Tibial artery (tissue), 4 donors: Measurements from ENCODE around the gene LIMS2.

Experiments
- DNase-seq, 2 donors: peaks; one replicate each; pipeline ENCODE4 v3.0.0-alpha.2; 2019
- H3K27ac ChIP-seq, 2 donors: fragments of 200-600 bp; sonication (generic) in 1 of 2; 1 replicate in 1 of 2; 2 replicates in 1 of 2; pipeline ENCODE4 v1.5.1; 2018 to 2019; ENCODE audit warnings: mild to moderate bottlenecking in 1 of 2
- H3K27me3 ChIP-seq, 2 donors: fragments of 200-600 bp; sonication (generic) in 1 of 2; one replicate each; pipeline versions ENCODE4 v1.5.1 to v1.6.0; 2016 to 2019
- H3K36me3 ChIP-seq, 3 donors: fragments of 200-600 bp; sonication (generic) in 2 of 3; one replicate each; pipeline ENCODE4 v1.5.1; 2016 to 2019; ENCODE audit warnings: mild to moderate bottlenecking in 2 of 3
- H3K4me1 ChIP-seq, 4 donors: fragments of 200-600 bp; sonication (generic) in 2 of 4; 1 replicate in 3 of 4; 2 replicates in 1 of 4; pipeline ENCODE4 v1.5.1; 2016 to 2019
- H3K4me3 ChIP-seq, 2 donors: fragments of 200-600 bp; sonication (generic) in 1 of 2; 1 replicate in 1 of 2; 2 replicates in 1 of 2; pipeline ENCODE4 v1.5.1; 2018 to 2019; ENCODE audit warnings: mild to moderate bottlenecking in 2 of 2
- H3K9me3 ChIP-seq, 3 donors: fragments of 200-600 bp; sonication (generic) in 1 of 3; one replicate each; pipeline ENCODE4 v1.5.1; 2016 to 2019
- CTCF ChIP-seq, 2 experiments: fragments of 200-600 bp in 1 of 2; fragments of 450-650 bp in 1 of 2; IDR thresholded peaks; one replicate each; pipeline ENCODE4 v1.5.1; 2017 to 2019; ENCODE audit warnings: antibody characterized with exemption in 2 of 2, mild to moderate bottlenecking in 1 of 2, moderate library complexity in 1 of 2
- intact Hi-C: fragments of 100-400 bp; cut with DNase I; formaldehyde crosslinking; loops from one replicate; pipeline ENCODE4 v1.15.0; 2023; ENCODE audit warnings: low total_unique reads

Gene LIMS2

GRCh38 chr2:127656569-127657231 is 18.6 kb downstream of the LIMS2 start:
- Histone ChIP-seq H3K27ac (peak overlapping the region; percentile 10 to 76), H3K4me1 (peaks cover 0 to 91% (median 60%) of the 10 kb centered on the region in 4 donors), H3K36me3 (peaks cover 25 to 67% (median 54%) of the 10 kb centered on the region in 3 donors), H3K9me3 (no peaks in the 10 kb centered on the region), H3K27me3 (no peaks in the 10 kb centered on the region), H3K4me3 (no peak overlapping the region)
- intact Hi-C loops, result no loop called here
- no peak for TF ChIP-seq CTCF (IDR thresholded peaks at IDR 0.05)
- DNase-seq, result peak in 1 of 2 donors; percentile 58

- DNase-seq, result peak in 1 of 2 donors; percentile 60
- TF ChIP-seq CTCF (IDR thresholded peaks at IDR 0.05), result no peak
- Histone ChIP-seq H3K27me3 (no peaks in the 10 kb centered on the region), H3K4me1 (peaks cover 0 to 91% (median 55%) of the 10 kb centered on the region in 4 donors), H3K36me3 (peaks cover 25 to 71% (median 65%) of the 10 kb centered on the region in 3 donors), H3K27ac (peak overlapping the region; percentile 62 to 63), H3K4me3 (no peak overlapping the region), H3K9me3 (no peaks in the 10 kb centered on the region)
- intact Hi-C loops, result no loop called here
Observed at GRCh38 chr2:127655209-127656073, 19.9 kb downstream of the LIMS2 start.

GRCh38 chr2:127654838-127655175 is 20.5 kb downstream of the LIMS2 start:
- no peak for TF ChIP-seq CTCF (IDR thresholded peaks at IDR 0.05)
- no peak overlapping the region for H3K4me3 ChIP-seq
- no peak for DNase-seq
- no peaks in the 10 kb centered on the region for H3K9me3 ChIP-seq
- H3K4me1 ChIP-seq, result peaks cover 0 to 91% (median 57%) of the 10 kb centered on the region in 4 donors
- peaks cover 25 to 71% (median 68%) of the 10 kb centered on the region in 3 donors for H3K36me3 ChIP-seq
- intact Hi-C loops, result loop anchor here (5.0 kb wide), 1 partner anchor 133 kb away; no protein-coding TSS in a partner anchor
- H3K27me3 ChIP-seq, result no peaks in the 10 kb centered on the region
- H3K27ac ChIP-seq, result peak overlapping the region; percentile 62 to 63

- no peak for DNase-seq
- H3K27ac ChIP-seq, result peak overlapping the region; percentile 62 to 63
- intact Hi-C loops, result loop anchor here (5.0 kb wide), 1 partner anchor 132 kb away; no protein-coding TSS in a partner anchor
Observed at GRCh38 chr2:127654084-127654837, 21.1 kb downstream of the LIMS2 start.

More at GRCh38 chr2:127654084-127654837, 21.1 kb downstream of the LIMS2 start:
- Histone ChIP-seq H3K36me3 (peaks cover 26 to 71% (median 68%) of the 10 kb centered on the region in 3 donors), H3K9me3 (no peaks in the 10 kb centered on the region), H3K4me1 (peaks cover 5 to 91% (median 57%) of the 10 kb centered on the region in 4 donors), H3K27me3 (no peaks in the 10 kb centered on the region), H3K4me3 (no peak overlapping the region)
- TF ChIP-seq CTCF (IDR thresholded peaks at IDR 0.05), result no peak
